ENCODE results near the gene LY6G5C. TPM values are rescaled to one million over a fixed set of nuclear protein-coding genes. Genes with fewer than 3 reads are reported as not detected.

The LY6G5C gene
- total and polyA plus RNA-seq, 9 of the 15 experiments (the other 6 are each of a cell fraction or from before 2014, with no cell fraction given): 0.10 to 0.67 (median 0.46) TPM; not detected in 4

- TF ChIP-seq THAP12 (CRISPR knock-in tag; IDR thresholded peaks at IDR 0.05) (peak; percentile 16; the same call in 1 of the 2 replicates), EWSR1 (IDR thresholded peaks at IDR 0.05; ENCODE audit: borderline replicate concordance, low read depth, partially characterized antibody) (no peak), ZNF354B (CRISPR knock-in tag; IDR thresholded peaks at IDR 0.05) (no peak), KLF6 (CRISPR knock-in tag; IDR thresholded peaks at IDR 0.05; ENCODE audit: borderline replicate concordance) (peak; percentile 69; the same call in 1 of the 2 replicates), GABPB1 (CRISPR knock-in tag; IDR thresholded peaks at IDR 0.05) (peak; percentile 31; the same call in 1 of the 2 replicates), HDAC1 (IDR thresholded peaks at IDR 0.05) (peak in 1 of 2 experiments; percentile 79; a peak in 2 of 4 replicates), ASH1L (IDR thresholded peaks at IDR 0.05; ENCODE audit: borderline replicate concordance, low read depth, partially characterized antibody) (no peak), ETS1 (conservative IDR thresholded peaks at IDR 0.05; ENCODE audit: control insufficient read depth, low read depth, low read length) (peak; percentile 75; the same call in 1 of the 2 replicates), ZSCAN32 (CRISPR knock-in tag; IDR thresholded peaks at IDR 0.05) (no peak), IFI16 (CRISPR knock-in tag; IDR thresholded peaks at IDR 0.05) (peak; percentile 68; the same call in 1 of the 2 replicates), NR2C2 (CRISPR knock-in tag; IDR thresholded peaks at IDR 0.05) (0 out of 2 replicates have a peak, but pooled peaks have one; percentile 27), NR2C2 (tag; IDR thresholded peaks at IDR 0.05) (no peak), TSC22D4 (tag; IDR thresholded peaks at IDR 0.05) (no peak), ATF3 (IDR thresholded peaks at IDR 0.05) (no peak), ATF3 (CRISPR knock-in tag; conservative IDR thresholded peaks at IDR 0.05) (peak; percentile 28; the same call in 1 of the 2 replicates), TAF1 (IDR thresholded peaks at IDR 0.05; ENCODE audit: control insufficient read depth, extremely low read depth, insufficient read depth, low read length, severe bottlenecking) (peak; percentile 19), HMGXB4 (CRISPR knock-in tag; IDR thresholded peaks at IDR 0.05) (0 out of 2 replicates have a peak, but pooled peaks have one; percentile 65), CBFA2T2 (conservative IDR thresholded peaks at IDR 0.05) (no peak)
Observed at GRCh38 chr6:31659649-31660380, 21.1 kb downstream of the LY6G5C start (continued).
